Dermis microvascular lymphatic vessel endothelial cell (primary cell): Measurements from ENCODE around the gene SERAC1. TPM values are rescaled to one million over a fixed set of nuclear protein-coding genes. Genes with fewer than 3 reads are reported as not detected.

ENCODE experiments used
- DNase-seq, 2 donors: peaks; one replicate each; pipeline versions ENCODE4 v3.0.0 to v3.0.0-alpha.2; 2010; ENCODE audit warnings: low read depth in 2 of 2
- total RNA-seq: library from RNA; depleted of rRNA; stranded (reverse); fragments of >200 nt; gene quantifications from 2 replicates; pipeline ENCODE4 v1.2.1, GENCODE V29; 2014

Gene SERAC1
- total RNA-seq, 1 donor from 2014 or later = 10.7 TPM

- no peak for DNase-seq
Observed at GRCh38 chr6:158124288-158124687, 43.8 kb downstream of the SERAC1 start.

- no peak for DNase-seq
Observed at GRCh38 chr6:158122048-158122447, 46.0 kb downstream of the SERAC1 start.

GRCh38 chr6:158121335-158121734, 46.7 kb downstream of the SERAC1 start:
- no peak for DNase-seq

GRCh38 chr6:158118886-158119285, 49.2 kb downstream of the SERAC1 start:
- DNase-seq = no peak

GRCh38 chr6:158115508-158115907, 52.6 kb downstream of the SERAC1 start:
- no peak for DNase-seq

GRCh38 chr6:158115102-158115501, 53.0 kb downstream of the SERAC1 start:
- DNase-seq = no peak

- no peak for DNase-seq
Observed at GRCh38 chr6:158113802-158114201, 54.3 kb downstream of the SERAC1 start.

- DNase-seq = no peak
Observed at GRCh38 chr6:158111987-158112386, 56.1 kb downstream of the SERAC1 start.

GRCh38 chr6:158110986-158111385, 57.1 kb downstream of the SERAC1 start:
- no peak for DNase-seq

- DNase-seq = no peak
Observed at GRCh38 chr6:158109748-158110147, 58.3 kb downstream of the SERAC1 start.

- no peak for DNase-seq
Observed at GRCh38 chr6:158104696-158105095, 63.4 kb downstream of the SERAC1 start.

- no peak for DNase-seq
Observed at GRCh38 chr6:158103228-158103627, 64.8 kb downstream of the SERAC1 start.

- DNase-seq = no peak
Observed at GRCh38 chr6:158095671-158096070, 72.4 kb downstream of the SERAC1 start.

GRCh38 chr6:158095031-158095430, 73.0 kb downstream of the SERAC1 start:
- no peak for DNase-seq

- DNase-seq = no peak
Observed at GRCh38 chr6:158092806-158093205, 75.3 kb downstream of the SERAC1 start.

- DNase-seq = no peak
Observed at GRCh38 chr6:158087224-158087867, 80.7 kb downstream of the SERAC1 start.

- no peak for DNase-seq
Observed at GRCh38 chr6:158086504-158087223, 81.4 kb downstream of the SERAC1 start.

GRCh38 chr6:158086054-158086503, 82.0 kb downstream of the SERAC1 start:
- DNase-seq = no peak

GRCh38 chr6:158085261-158086053, 82.6 kb downstream of the SERAC1 start:
- DNase-seq = no peak

GRCh38 chr6:158083455-158084325, 84.4 kb downstream of the SERAC1 start:
- DNase-seq = no peak

- no peak for DNase-seq
Observed at GRCh38 chr6:158081657-158081935, 86.5 kb downstream of the SERAC1 start.
